Kidney epithelial cell (primary cell): Measurements from ENCODE around the gene RND1. TPM values are rescaled to one million over a fixed set of nuclear protein-coding genes. Genes with fewer than 3 reads are reported as not detected.

Experiments
- DNase-seq: peaks from one replicate; pipeline ENCODE4 v3.0.0-alpha.2; 2010; ENCODE audit warnings: low read depth
- H3K27me3 ChIP-seq: 2 replicates; pipeline ENCODE4 v1.6.0; 2011; ENCODE audit warnings: low read length; ENCODE audit not compliant: control insufficient read depth, insufficient read depth
- H3K36me3 ChIP-seq: 2 replicates; pipeline ENCODE4 v1.5.1; 2011; ENCODE audit warnings: low read length; ENCODE audit not compliant: control insufficient read depth, insufficient read depth
- H3K4me3 ChIP-seq: 2 replicates; pipeline ENCODE4 v1.5.1; 2011; ENCODE audit warnings: low read depth, mild to moderate bottlenecking, control low read depth, low read length
- total RNA-seq: library from RNA; depleted of rRNA; stranded (reverse); fragments of >200 nt; gene quantifications from 2 replicates; pipeline ENCODE4 v1.2.3, GENCODE V29; 2015
- TF ChIP-seq, protein P1 (sequence below): IDR thresholded peaks from 2 replicates; pipeline ENCODE4 v1.5.1; 2011; ENCODE audit warnings: mild to moderate bottlenecking, moderate library complexity, low read length, control low read depth, inconsistent platforms; ENCODE audit not compliant: insufficient read depth, poor library complexity, severe bottlenecking

RND1 gene
- total RNA-seq, 1 donor from 2014 or later = 10.7 TPM

DNA sequence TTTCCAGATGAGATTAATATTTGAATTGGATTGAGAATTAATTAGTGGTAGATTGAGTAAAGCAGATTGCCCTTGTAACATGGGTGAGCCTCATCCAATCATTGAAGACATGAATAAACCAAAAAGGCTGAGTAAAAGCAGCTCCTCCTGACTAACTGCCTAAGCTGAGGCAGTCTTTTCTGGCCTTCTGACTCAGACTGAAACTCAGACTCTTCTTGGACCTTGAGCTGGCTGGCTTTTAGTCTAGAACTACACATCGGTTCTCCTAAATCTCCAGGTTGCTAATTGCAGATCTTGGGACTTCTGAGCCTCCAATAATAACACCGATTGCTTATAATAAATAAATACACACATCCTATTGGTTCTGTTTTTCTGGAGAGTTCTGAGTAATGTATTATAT, 35.6 kb upstream of the RND1 start:
- no peaks in the 10 kb centered on the region for H3K27me3 ChIP-seq

DNA sequence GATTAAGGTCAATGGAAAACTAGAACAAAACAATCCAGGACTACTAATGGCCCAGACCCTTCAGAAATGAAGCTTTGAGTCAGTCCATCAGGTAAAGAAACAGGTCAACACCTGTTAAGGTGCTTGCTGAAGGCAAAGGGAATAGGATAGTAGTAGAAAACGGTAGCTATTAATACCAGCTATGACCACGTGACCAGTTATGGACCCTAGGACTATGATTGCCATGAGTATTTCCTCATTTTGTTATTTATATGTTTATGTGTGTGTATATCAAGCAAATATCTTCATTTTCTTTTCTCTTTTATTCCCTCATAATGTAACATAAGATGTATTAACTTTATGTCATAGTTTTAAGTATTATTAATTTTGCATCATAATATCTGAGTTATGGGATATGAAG, 34.0 kb upstream of the RND1 start:
- Histone ChIP-seq H3K27me3 (no peaks in the 10 kb centered on the region), H3K36me3 (no peaks in the 10 kb centered on the region), H3K4me3 (no peak overlapping the region)
- DNase-seq = no peak
- TF ChIP-seq, protein P1, sequence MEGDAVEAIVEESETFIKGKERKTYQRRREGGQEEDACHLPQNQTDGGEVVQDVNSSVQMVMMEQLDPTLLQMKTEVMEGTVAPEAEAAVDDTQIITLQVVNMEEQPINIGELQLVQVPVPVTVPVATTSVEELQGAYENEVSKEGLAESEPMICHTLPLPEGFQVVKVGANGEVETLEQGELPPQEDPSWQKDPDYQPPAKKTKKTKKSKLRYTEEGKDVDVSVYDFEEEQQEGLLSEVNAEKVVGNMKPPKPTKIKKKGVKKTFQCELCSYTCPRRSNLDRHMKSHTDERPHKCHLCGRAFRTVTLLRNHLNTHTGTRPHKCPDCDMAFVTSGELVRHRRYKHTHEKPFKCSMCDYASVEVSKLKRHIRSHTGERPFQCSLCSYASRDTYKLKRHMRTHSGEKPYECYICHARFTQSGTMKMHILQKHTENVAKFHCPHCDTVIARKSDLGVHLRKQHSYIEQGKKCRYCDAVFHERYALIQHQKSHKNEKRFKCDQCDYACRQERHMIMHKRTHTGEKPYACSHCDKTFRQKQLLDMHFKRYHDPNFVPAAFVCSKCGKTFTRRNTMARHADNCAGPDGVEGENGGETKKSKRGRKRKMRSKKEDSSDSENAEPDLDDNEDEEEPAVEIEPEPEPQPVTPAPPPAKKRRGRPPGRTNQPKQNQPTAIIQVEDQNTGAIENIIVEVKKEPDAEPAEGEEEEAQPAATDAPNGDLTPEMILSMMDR = no peak

More for the DNA sequence above, 35.6 kb upstream of the RND1 start:
- DNase-seq = no peak
- Histone ChIP-seq H3K4me3 (no peak overlapping the region), H3K36me3 (no peaks in the 10 kb centered on the region)
- TF ChIP-seq, protein P1 = no peak

DNA sequence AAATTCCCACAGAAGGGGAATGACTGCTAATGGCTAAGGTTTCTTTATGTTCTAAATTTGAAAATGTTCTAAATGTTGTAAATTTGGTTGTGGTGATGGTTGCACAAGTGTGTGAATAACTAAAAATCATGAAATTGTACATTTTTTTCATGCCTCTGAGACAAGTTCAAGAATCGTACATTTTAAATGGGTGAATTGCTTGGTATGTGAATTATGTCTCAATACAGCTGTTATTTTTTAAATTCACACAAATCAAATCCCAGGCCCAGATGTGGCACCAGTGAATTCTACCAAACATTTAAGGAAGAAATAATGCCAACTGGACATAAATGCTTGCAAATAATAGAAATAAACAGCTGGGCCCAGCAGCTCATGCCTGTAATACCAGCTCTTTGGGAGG, 28.6 kb upstream of the RND1 start:
- H3K27me3 ChIP-seq = peaks cover 9% of the 10 kb centered on the region

DNA sequence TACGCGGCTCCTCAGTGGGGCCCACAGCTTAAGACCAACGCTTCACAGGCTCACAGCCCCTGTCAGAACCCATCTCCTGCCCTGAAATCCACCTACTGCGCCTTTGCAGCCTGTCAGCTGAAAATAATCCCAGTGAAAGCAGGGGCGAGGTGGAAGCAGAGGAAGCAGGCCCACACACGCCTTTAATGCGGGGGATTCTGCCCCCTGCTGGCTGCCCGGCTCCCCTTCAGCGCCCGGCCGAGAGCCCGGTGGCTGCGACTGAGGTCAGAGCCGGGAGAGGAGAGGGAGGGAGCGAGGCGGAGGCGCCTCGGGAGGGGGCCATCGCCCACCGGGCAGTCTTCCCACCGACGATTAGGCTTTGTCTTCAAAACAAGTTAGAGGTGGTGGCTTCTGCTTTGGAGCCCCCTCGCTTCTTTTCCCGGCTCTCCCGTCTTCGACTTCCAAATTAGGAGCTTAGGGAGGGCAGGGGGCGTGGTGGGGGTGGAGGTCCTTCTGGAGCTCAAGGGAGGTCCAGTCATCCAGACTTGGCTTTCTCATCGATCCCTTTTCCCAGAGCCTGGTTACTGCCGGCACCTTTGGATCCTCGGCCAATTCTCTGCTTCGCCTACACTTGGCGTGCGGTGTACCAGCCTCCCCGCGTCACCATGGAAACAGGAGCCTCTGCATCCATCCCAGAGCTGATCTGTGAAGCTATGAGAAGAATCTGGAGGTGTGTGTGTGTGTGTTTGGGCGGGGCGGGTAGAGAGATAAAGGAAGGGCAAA, 25.2 kb upstream of the RND1 start:
- DNase-seq = no peak
- Histone ChIP-seq H3K4me3 (peak overlapping the region; percentile 4), H3K36me3 (no peaks in the 10 kb centered on the region), H3K27me3 (peaks cover 9% of the 10 kb centered on the region)
- TF ChIP-seq, protein P1 = peak; percentile 92

More for the DNA sequence above, 28.6 kb upstream of the RND1 start:
- H3K4me3 ChIP-seq = no peak overlapping the region
- no peaks in the 10 kb centered on the region for H3K36me3 ChIP-seq
- no peak for DNase-seq
- TF ChIP-seq, protein P1 = no peak

DNA sequence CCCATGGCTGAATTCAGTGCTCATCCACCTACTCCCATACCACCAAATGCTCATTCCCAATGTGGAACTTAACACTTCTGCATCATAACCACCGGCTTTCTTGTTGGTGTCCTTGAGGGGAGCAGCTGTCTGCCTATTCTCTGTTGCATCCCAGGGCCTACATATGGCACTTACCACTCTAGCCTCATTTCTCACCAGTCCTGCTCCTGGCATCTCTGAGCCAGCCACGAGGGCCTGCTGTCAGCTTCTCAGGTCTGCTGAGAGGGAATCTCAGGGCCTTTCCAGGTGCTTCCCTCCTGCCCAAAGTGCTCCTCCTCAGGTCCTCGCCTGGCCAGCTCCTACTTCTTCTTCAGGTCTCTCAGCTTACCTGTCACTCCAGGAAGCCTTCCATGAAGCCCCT, 24.0 kb upstream of the RND1 start:
- DNase-seq = no peak
- Histone ChIP-seq H3K36me3 (no peaks in the 10 kb centered on the region), H3K27me3 (peaks cover 9% of the 10 kb centered on the region), H3K4me3 (no peak overlapping the region)
- TF ChIP-seq, protein P1 = no peak
